Ishikawa (cell line): ENCODE results near the gene BDH1.

Experiments
- EGR1 ChIP-seq: IDR thresholded peaks from 2 replicates; pipeline ENCODE4 v1.6.1; 2012
- MAX ChIP-seq: IDR thresholded peaks from 2 replicates; pipeline ENCODE4 v1.6.1; 2012
- TAF1 ChIP-seq: IDR thresholded peaks from 2 replicates; pipeline ENCODE4 v1.6.1; 2012; ENCODE audit warnings: low read depth, mild to moderate bottlenecking
- YY1 ChIP-seq: IDR thresholded peaks from 2 replicates; pipeline ENCODE4 v1.6.1; 2012; ENCODE audit warnings: low read depth

GRCh38 chr3:197491478-197491877 lies 64.3 kb downstream of the BDH1 start:
- TF ChIP-seq TAF1 = no peak
- TF ChIP-seq EGR1 = no peak
- no peak for TF ChIP-seq MAX
- no peak for TF ChIP-seq YY1
